Cardiac fibroblast (primary cell): ENCODE data around the gene KLHL29.

Experiments used
- DNase-seq, 2 donors: peaks; one replicate each; pipeline versions ENCODE4 v3.0.0 to v3.0.0-alpha.2; 2010; ENCODE audit warnings: low read depth in 2 of 2
- H3K4me3 ChIP-seq, 2 donors: replicated peaks in 1 of 2; 1 replicate in 1 of 2; 2 replicates in 1 of 2; pipeline ENCODE4 v1.5.1; 2011; ENCODE audit warnings: low read depth in 2 of 2, low read length in 2 of 2, mild to moderate bottlenecking in 2 of 2, moderate library complexity in 1 of 2
- TF ChIP-seq, protein P1 (sequence below): IDR thresholded peaks from one replicate; pipeline ENCODE4 v1.5.1; 2011; ENCODE audit warnings: low read depth, mild to moderate bottlenecking, low read length, inconsistent platforms

KLHL29 gene

DNA sequence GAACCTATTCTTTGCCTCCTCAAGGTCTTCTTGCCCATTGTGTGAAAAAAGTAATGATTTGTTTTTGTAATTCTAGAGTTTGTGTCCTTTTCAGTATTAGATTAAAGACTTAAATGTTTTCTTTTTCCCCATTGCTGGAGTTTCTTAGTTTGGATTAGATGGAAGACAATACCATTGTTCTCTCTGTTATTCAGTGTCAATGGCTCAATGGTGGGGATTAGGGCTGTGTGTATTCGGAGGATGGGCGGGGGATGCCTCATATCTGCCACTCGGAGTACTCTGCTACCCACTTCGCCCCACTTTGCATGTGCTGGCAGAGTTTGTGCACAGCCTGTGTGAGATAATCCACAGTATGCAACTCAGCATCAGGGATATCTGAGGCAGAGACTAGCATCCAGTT lies 90.1 kb downstream of the KLHL29 start:
- DNase-seq = no peak
- TF ChIP-seq, protein P1, sequence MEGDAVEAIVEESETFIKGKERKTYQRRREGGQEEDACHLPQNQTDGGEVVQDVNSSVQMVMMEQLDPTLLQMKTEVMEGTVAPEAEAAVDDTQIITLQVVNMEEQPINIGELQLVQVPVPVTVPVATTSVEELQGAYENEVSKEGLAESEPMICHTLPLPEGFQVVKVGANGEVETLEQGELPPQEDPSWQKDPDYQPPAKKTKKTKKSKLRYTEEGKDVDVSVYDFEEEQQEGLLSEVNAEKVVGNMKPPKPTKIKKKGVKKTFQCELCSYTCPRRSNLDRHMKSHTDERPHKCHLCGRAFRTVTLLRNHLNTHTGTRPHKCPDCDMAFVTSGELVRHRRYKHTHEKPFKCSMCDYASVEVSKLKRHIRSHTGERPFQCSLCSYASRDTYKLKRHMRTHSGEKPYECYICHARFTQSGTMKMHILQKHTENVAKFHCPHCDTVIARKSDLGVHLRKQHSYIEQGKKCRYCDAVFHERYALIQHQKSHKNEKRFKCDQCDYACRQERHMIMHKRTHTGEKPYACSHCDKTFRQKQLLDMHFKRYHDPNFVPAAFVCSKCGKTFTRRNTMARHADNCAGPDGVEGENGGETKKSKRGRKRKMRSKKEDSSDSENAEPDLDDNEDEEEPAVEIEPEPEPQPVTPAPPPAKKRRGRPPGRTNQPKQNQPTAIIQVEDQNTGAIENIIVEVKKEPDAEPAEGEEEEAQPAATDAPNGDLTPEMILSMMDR = no peak
- H3K4me3 ChIP-seq = no peak overlapping the region

DNA sequence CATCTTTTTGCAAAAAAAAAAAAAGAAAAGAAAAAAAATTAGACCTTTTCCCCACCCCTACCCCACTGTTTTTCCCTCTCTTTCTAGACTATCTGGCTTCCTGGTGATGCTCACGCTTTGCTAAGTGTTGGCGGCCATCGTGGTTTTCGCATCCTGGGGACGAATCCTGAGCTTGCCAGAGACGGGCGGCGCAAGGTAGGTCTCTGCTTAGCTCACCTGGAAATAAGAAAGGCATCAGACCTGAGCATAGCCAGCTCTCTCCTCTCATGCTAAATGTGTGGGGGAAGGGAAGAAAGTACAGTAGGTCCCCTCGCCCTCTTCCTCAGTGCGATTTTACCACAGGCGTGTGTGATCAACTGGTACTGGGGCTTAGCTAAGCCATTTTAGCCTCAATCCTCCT lies 90.5 kb downstream of the KLHL29 start:
- DNase-seq = no peak
- TF ChIP-seq, protein P1 = no peak
- H3K4me3 ChIP-seq = no peak overlapping the region

DNA sequence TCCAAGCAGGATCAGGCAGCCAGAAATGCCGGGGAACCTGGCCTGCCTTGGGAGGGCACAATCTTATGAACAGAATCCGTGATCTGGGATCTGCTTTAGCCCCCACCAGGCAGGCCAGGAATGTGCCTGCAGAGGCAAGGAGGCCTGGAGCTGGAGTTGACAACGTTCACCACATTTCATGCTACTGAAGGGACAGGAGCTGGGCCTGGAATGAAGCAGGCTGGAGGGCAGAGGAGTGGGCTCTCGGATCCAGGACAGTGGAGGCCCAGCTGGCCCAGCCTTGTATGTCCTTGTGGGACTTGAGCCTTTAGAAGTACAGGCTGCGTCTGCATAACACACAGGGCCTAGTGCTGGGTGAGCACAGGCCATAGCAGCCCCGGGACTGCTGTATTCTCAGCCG lies 91.8 kb downstream of the KLHL29 start:
- DNase-seq = no peak
- TF ChIP-seq, protein P1 = no peak
- H3K4me3 ChIP-seq = no peak overlapping the region

DNA sequence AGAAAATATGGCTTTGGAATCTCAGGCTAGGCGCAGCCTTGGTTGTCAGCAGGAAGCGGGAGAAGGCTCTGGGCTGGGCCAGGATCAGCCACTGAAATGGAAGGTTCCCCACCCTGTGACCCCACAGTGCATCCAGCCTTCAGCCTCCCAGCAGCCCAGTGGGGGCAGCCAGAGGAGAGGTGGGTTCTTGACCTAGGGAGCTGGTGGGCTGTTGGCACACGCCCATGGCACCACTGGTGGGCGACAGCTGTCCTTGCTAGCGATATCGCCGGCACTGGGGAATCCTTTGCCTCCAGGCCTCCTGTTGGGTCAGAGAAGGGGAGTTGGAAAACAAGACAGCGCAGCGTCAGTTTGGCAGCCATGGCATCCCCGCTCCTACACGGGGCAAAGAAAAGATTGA lies 92.4 kb downstream of the KLHL29 start:
- TF ChIP-seq, protein P1 = no peak
- no peak for DNase-seq
- H3K4me3 ChIP-seq = no peak overlapping the region

DNA sequence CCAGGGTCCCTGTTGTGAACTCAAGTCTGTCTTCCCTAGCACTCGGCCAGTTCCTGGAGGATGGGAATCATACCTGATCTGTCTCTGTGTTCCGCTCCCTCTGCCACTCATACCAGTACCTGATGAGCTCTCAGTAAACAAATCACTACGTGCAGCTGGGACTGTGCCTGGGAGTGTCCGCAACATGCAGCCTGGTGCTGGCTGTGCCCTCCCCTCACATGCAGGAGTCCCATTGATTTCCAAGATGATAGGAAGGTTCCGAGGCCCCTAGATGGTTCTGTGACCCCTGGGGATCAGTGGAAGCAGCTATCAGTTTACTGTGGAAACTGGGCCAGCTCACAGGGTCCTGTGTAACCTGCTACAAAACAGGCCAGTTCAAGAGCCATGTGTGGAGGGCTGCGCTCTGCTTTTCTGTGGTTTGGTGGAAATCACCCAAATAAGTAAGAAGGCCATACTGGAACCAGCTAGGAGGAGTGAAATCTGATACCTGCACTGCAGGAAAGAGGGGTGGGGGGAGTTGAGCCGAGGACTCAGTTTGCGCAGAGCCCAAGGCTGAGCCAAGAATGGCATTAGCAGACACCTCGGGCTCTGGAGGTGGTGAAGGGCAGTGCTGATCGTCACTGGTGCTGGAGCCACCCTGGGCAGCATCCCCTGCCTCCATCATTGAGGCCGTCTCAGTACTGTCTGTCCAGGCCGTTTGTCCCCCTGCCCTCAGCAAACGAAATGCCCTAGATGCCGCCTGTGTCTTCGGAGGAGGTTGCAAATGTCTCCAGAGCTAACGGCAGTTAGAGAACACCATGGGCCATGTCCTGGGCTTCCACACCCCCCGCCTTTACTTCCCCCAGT lies 93.3 kb downstream of the KLHL29 start:
- H3K4me3 ChIP-seq = no peak overlapping the region
- TF ChIP-seq, protein P1 = no peak
- DNase-seq = no peak

DNA sequence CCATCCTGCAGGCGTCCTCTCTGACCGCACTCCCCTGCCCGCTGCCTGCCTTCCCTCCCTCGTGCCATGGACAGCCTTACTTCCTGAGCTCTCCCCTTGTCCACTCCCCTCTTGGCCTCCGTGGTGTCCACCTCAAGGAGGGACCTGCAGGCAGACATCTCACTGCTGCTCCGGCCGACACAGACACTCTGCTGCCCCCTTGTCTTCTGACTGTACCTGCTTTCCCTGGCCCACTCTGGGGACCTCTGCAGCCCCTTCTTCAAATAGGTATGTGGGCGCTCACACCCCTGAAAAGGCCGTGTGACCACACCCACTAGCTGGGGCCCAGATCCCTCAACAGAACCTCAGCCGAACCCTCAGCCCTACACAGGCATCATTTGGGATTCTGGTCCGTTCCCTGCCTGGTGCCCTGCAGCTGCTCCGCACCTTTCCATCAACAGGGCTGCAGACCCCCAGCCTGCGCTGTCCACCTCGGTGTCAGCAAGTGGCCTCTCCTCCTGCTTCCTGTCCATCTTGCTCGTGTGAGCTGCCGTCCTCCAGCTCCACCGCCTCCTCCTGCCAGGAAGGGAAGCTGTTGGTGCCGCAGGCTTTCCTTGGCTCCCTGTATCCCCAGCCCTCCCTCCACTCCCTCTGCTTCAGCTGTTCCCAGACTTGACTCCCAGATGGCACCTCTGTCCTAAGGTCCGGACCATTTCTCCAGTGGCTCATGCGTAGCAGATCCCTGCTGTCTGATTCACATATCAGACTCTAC lies 94.1 kb downstream of the KLHL29 start:
- no peak overlapping the region for H3K4me3 ChIP-seq
- no peak for DNase-seq
- TF ChIP-seq, protein P1 = no peak
